Thymus (tissue), 11 donors: Measurements from ENCODE around the gene PTPRT. TPM values are rescaled to one million over a fixed set of nuclear protein-coding genes. Genes with fewer than 3 reads are reported as not detected.

ENCODE experiments used
- DNase-seq, 9 donors: peaks; one replicate each; pipeline ENCODE4 v3.0.0-alpha.2; 2013; ENCODE audit warnings: low spot score in 9 of 9, low read depth in 6 of 9, missing footprints in 1 of 9
- H3K27ac ChIP-seq, 2 donors: one replicate each; pipeline ENCODE4 v1.5.1; 2013; ENCODE audit warnings: control low read depth in 1 of 2, low read depth in 1 of 2, low read length in 1 of 2, mild to moderate bottlenecking in 1 of 2, moderate library complexity in 1 of 2
- H3K27me3 ChIP-seq, 2 donors: one replicate each; pipeline ENCODE4 v1.5.1; 2013; ENCODE audit warnings: low read length in 1 of 2; ENCODE audit not compliant: control insufficient read depth in 2 of 2, insufficient read depth in 1 of 2
- H3K36me3 ChIP-seq, 2 donors: one replicate each; pipeline ENCODE4 v1.5.1; 2013; ENCODE audit warnings: low read length in 1 of 2, mild to moderate bottlenecking in 1 of 2, moderate library complexity in 1 of 2; ENCODE audit not compliant: control insufficient read depth in 2 of 2, insufficient read depth in 2 of 2
- H3K4me1 ChIP-seq, 2 donors: one replicate each; pipeline ENCODE4 v1.5.1; 2013; ENCODE audit warnings: low read length in 2 of 2; ENCODE audit not compliant: control insufficient read depth in 2 of 2, insufficient read depth in 2 of 2
- H3K4me3 ChIP-seq, 2 donors: one replicate each; pipeline ENCODE4 v1.5.1; 2013; ENCODE audit warnings: low read length in 2 of 2, control low read depth in 1 of 2, mild to moderate bottlenecking in 1 of 2
- H3K9me3 ChIP-seq, 2 donors: one replicate each; pipeline ENCODE4 v1.5.1; 2013; ENCODE audit warnings: low read length in 1 of 2, mild to moderate bottlenecking in 1 of 2; ENCODE audit not compliant: control insufficient read depth in 2 of 2, insufficient read depth in 1 of 2
- WGBS: extraction: QIAGEN DNeasy Blood & Tissue Kit; methylation state at CpG from one replicate; pipeline ENCODE4 v1.1.7; 2013; 5-methylcytosine and 5-hydroxymethylcytosine counted together
- polyA plus RNA-seq: library from polyadenylated mRNA; stranded (reverse); fragments of 200-250 nt; gene quantifications from one replicate; pipeline ENCODE4 v1.2.3, GENCODE V29; 2013
- total RNA-seq: library from RNA; stranded (reverse); fragments of 120-200 nt; gene quantifications from one replicate; pipeline ENCODE4 v1.2.4, GENCODE V29; 2013
- donor health status: healthy.

PTPRT gene
- total and polyA plus RNA-seq, 2 donors: 2.4 to 4.5 TPM

GRCh38 chr20:42313704-42314103 lies 876.0 kb downstream of the PTPRT start:
- no peak overlapping the region for H3K4me3 ChIP-seq
- no peaks in the 10 kb centered on the region for H3K4me1 ChIP-seq
- DNase-seq: no peak
- H3K27ac ChIP-seq: no peak overlapping the region
- no peaks in the 10 kb centered on the region for H3K9me3 ChIP-seq
- H3K36me3 ChIP-seq: no peaks in the 10 kb centered on the region
- no peaks in the 10 kb centered on the region for H3K27me3 ChIP-seq
- 84% methylated on average over 3 of the region's 3 CpGs for WGBS

- DNase-seq: no peak
- no peaks in the 10 kb centered on the region for H3K9me3 ChIP-seq
- WGBS: 44% methylated on average over 4 of the region's 4 CpGs
These were observed 880.7 kb downstream of the PTPRT start for GRCh38 chr20:42309050-42309449.

GRCh38 chr20:42308171-42308570 lies 881.5 kb downstream of the PTPRT start:
- Histone ChIP-seq H3K9me3 (no peaks in the 10 kb centered on the region), H3K4me1 (no peaks in the 10 kb centered on the region), H3K27me3 (no peaks in the 10 kb centered on the region), H3K4me3 (no peak overlapping the region), H3K36me3 (no peaks in the 10 kb centered on the region), H3K27ac (no peak overlapping the region)
- DNase-seq: no peak
- WGBS: 97% methylated on average over 4 of the region's 4 CpGs

More at GRCh38 chr20:42309050-42309449, 880.7 kb downstream of the PTPRT start:
- no peaks in the 10 kb centered on the region for H3K36me3 ChIP-seq
- H3K4me1 ChIP-seq: no peaks in the 10 kb centered on the region
- H3K27me3 ChIP-seq: no peaks in the 10 kb centered on the region
- no peak overlapping the region for H3K4me3 ChIP-seq
- H3K27ac ChIP-seq: no peak overlapping the region

GRCh38 chr20:42295592-42295991 lies 894.1 kb downstream of the PTPRT start:
- Histone ChIP-seq H3K27me3 (no peaks in the 10 kb centered on the region), H3K4me3 (no peak overlapping the region), H3K4me1 (no peaks in the 10 kb centered on the region), H3K36me3 (no peaks in the 10 kb centered on the region), H3K9me3 (no peaks in the 10 kb centered on the region), H3K27ac (no peak overlapping the region)
- DNase-seq: no peak
- WGBS: 92% methylated on average over 3 of the region's 3 CpGs

- Histone ChIP-seq H3K36me3 (no peaks in the 10 kb centered on the region), H3K4me3 (no peak overlapping the region), H3K4me1 (no peaks in the 10 kb centered on the region), H3K27me3 (no peaks in the 10 kb centered on the region), H3K27ac (no peak overlapping the region), H3K9me3 (no peaks in the 10 kb centered on the region)
- no peak for DNase-seq
These were observed 894.7 kb downstream of the PTPRT start for GRCh38 chr20:42294976-42295375.

- no peaks in the 10 kb centered on the region for H3K4me1 ChIP-seq
- DNase-seq: no peak
- H3K36me3 ChIP-seq: no peaks in the 10 kb centered on the region
- no peak overlapping the region for H3K27ac ChIP-seq
- H3K27me3 ChIP-seq: no peaks in the 10 kb centered on the region
- no peak overlapping the region for H3K4me3 ChIP-seq
- no peaks in the 10 kb centered on the region for H3K9me3 ChIP-seq
- WGBS: 91% methylated on average over 4 of the region's 4 CpGs
These were observed 907.9 kb downstream of the PTPRT start for GRCh38 chr20:42281801-42282200.

GRCh38 chr20:42276718-42277602 lies 912.7 kb downstream of the PTPRT start:
- Histone ChIP-seq H3K4me1 (no peaks in the 10 kb centered on the region), H3K36me3 (no peaks in the 10 kb centered on the region), H3K27ac (no peak overlapping the region), H3K4me3 (no peak overlapping the region), H3K27me3 (no peaks in the 10 kb centered on the region), H3K9me3 (no peaks in the 10 kb centered on the region)
- 72% methylated on average over 10 of the region's 10 CpGs for WGBS
- DNase-seq: no peak

GRCh38 chr20:42274986-42275385 lies 914.7 kb downstream of the PTPRT start:
- WGBS: 60% methylated on average over 2 of the region's 2 CpGs

GRCh38 chr20:42272516-42272915 lies 917.2 kb downstream of the PTPRT start:
- Histone ChIP-seq H3K4me3 (no peak overlapping the region), H3K27me3 (no peaks in the 10 kb centered on the region), H3K9me3 (no peaks in the 10 kb centered on the region), H3K4me1 (no peaks in the 10 kb centered on the region), H3K27ac (no peak overlapping the region), H3K36me3 (no peaks in the 10 kb centered on the region)
- DNase-seq: no peak
- 97% methylated on average over 6 of the region's 6 CpGs for WGBS

More at GRCh38 chr20:42274986-42275385, 914.7 kb downstream of the PTPRT start:
- no peaks in the 10 kb centered on the region for H3K9me3 ChIP-seq
- no peak overlapping the region for H3K27ac ChIP-seq
- no peak overlapping the region for H3K4me3 ChIP-seq
- H3K36me3 ChIP-seq: no peaks in the 10 kb centered on the region
- DNase-seq: no peak
- no peaks in the 10 kb centered on the region for H3K4me1 ChIP-seq
- H3K27me3 ChIP-seq: no peaks in the 10 kb centered on the region
